Mesenchymal stem cell (in vitro differentiated cells and primary cell): ENCODE results near the gene STK32B.

Experiments used
- DNase-seq: peaks from one replicate; pipeline ENCODE4 v3.0.0-alpha.2; 2013
- H2AFZ ChIP-seq: one replicate; pipeline ENCODE4 v1.6.1; 2013; ENCODE audit warnings: low read depth, mild to moderate bottlenecking, control low read depth, inconsistent platforms, low read length, moderate library complexity
- H2AK5ac ChIP-seq: 2 replicates; pipeline ENCODE4 v1.6.1; 2013; ENCODE audit warnings: low read length, moderate library complexity, mild to moderate bottlenecking, inconsistent platforms; ENCODE audit not compliant: severe bottlenecking
- H2BK120ac ChIP-seq: one replicate; pipeline ENCODE4 v1.6.1; 2013; ENCODE audit warnings: low read depth, mild to moderate bottlenecking, inconsistent platforms, low read length, moderate library complexity
- H2BK12ac ChIP-seq, 2 experiments: one replicate each; pipeline ENCODE4 v1.6.1; 2013; ENCODE audit warnings: inconsistent platforms in 2 of 2, low read length in 2 of 2, mild to moderate bottlenecking in 2 of 2, moderate library complexity in 2 of 2, control low read depth in 1 of 2
- H2BK15ac ChIP-seq: one replicate; pipeline ENCODE4 v1.6.1; 2013; ENCODE audit warnings: mild to moderate bottlenecking, low read depth, inconsistent platforms; ENCODE audit not compliant: poor library complexity, severe bottlenecking
- H2BK5ac ChIP-seq: 2 replicates; pipeline ENCODE4 v1.6.1; 2013; ENCODE audit warnings: low read depth, mild to moderate bottlenecking, low read length, control low read depth, inconsistent platforms; ENCODE audit not compliant: poor library complexity, severe bottlenecking
- H3K14ac ChIP-seq, 2 experiments: one replicate each; pipeline ENCODE4 v1.6.1; 2013; ENCODE audit warnings: inconsistent platforms in 2 of 2, low read length in 2 of 2, control low read depth in 1 of 2, mild to moderate bottlenecking in 1 of 2, moderate library complexity in 1 of 2
- H3K18ac ChIP-seq, 2 experiments: one replicate each; pipeline ENCODE4 v1.6.1; 2013; ENCODE audit warnings: inconsistent platforms in 2 of 2, low read length in 2 of 2, control low read depth in 1 of 2, low read depth in 1 of 2, mild to moderate bottlenecking in 1 of 2
- H3K23ac ChIP-seq, 2 experiments: one replicate each; pipeline ENCODE4 v1.6.1; 2013; ENCODE audit warnings: inconsistent platforms in 2 of 2, low read length in 2 of 2, mild to moderate bottlenecking in 2 of 2, moderate library complexity in 2 of 2, control low read depth in 1 of 2
- H3K27ac ChIP-seq: 2 replicates; pipeline ENCODE4 v1.5.1; 2013; ENCODE audit warnings: mild to moderate bottlenecking, moderate library complexity, low read length, control low read depth, inconsistent platforms; ENCODE audit not compliant: poor library complexity, severe bottlenecking
- H3K27me3 ChIP-seq, 2 experiments: 2 replicates each; pipeline versions ENCODE4 v1.6.1 to v1.7.0; 2013; ENCODE audit warnings: low read length in 2 of 2, mild to moderate bottlenecking in 2 of 2, moderate library complexity in 2 of 2, control low read depth in 1 of 2, inconsistent platforms in 1 of 2; ENCODE audit not compliant: control insufficient read depth in 1 of 2, insufficient read depth in 1 of 2
- H3K36me3 ChIP-seq, 2 experiments: 2 replicates each; pipeline versions ENCODE4 v1.6.1 to v1.7.0; 2013; ENCODE audit warnings: low read length in 2 of 2, control low read depth in 1 of 2, inconsistent platforms in 1 of 2, low read depth in 1 of 2, mild to moderate bottlenecking in 1 of 2; ENCODE audit not compliant: insufficient read depth in 2 of 2, control insufficient read depth in 1 of 2
- H3K4ac ChIP-seq, 2 experiments: one replicate each; pipeline ENCODE4 v1.6.1; 2013; ENCODE audit warnings: inconsistent platforms in 2 of 2, low read length in 2 of 2, mild to moderate bottlenecking in 2 of 2, moderate library complexity in 2 of 2, control low read depth in 1 of 2, low read depth in 1 of 2
- H3K4me1 ChIP-seq: 2 replicates; pipeline ENCODE4 v1.6.1; 2013; ENCODE audit warnings: low read depth, low read length, control low read depth; ENCODE audit not compliant: control insufficient read depth, insufficient read depth
- H3K4me2 ChIP-seq: 2 replicates; pipeline ENCODE4 v1.6.1; 2013; ENCODE audit warnings: low read length, mild to moderate bottlenecking, inconsistent platforms; ENCODE audit not compliant: poor library complexity, severe bottlenecking
- H3K4me3 ChIP-seq, 2 experiments: 2 replicates each; pipeline versions ENCODE4 v1.5.1 to v1.7.0; 2013; ENCODE audit warnings: low read length in 2 of 2, mild to moderate bottlenecking in 2 of 2, control low read depth in 1 of 2, low read depth in 1 of 2; ENCODE audit not compliant: insufficient read depth in 1 of 2
- H3K79me1 ChIP-seq: replicated peaks from 2 replicates; pipeline ENCODE4 v1.6.1; 2013; ENCODE audit warnings: mild to moderate bottlenecking, control low read depth, low read length, inconsistent platforms; ENCODE audit not compliant: poor library complexity, severe bottlenecking
- H3K9ac ChIP-seq: 2 replicates; pipeline ENCODE4 v1.7.0; 2013; ENCODE audit warnings: mild to moderate bottlenecking, low read length, moderate library complexity
- H3K9me3 ChIP-seq: 2 replicates; pipeline ENCODE4 v1.7.0; 2013; ENCODE audit warnings: mild to moderate bottlenecking, low read length; ENCODE audit not compliant: control insufficient read depth
- H4K8ac ChIP-seq: one replicate; pipeline ENCODE4 v1.6.1; 2013; ENCODE audit warnings: inconsistent platforms, mild to moderate bottlenecking, low read length, moderate library complexity
- H4K91ac ChIP-seq: one replicate; pipeline ENCODE4 v1.6.1; 2013; ENCODE audit warnings: mild to moderate bottlenecking, low read length, inconsistent platforms
- WGBS: methylation state at CpG from one replicate; pipeline ENCODE4 v1.1.7; 2013; ENCODE audit warnings: mixed read lengths; 5-methylcytosine and 5-hydroxymethylcytosine counted together

STK32B gene

DNA sequence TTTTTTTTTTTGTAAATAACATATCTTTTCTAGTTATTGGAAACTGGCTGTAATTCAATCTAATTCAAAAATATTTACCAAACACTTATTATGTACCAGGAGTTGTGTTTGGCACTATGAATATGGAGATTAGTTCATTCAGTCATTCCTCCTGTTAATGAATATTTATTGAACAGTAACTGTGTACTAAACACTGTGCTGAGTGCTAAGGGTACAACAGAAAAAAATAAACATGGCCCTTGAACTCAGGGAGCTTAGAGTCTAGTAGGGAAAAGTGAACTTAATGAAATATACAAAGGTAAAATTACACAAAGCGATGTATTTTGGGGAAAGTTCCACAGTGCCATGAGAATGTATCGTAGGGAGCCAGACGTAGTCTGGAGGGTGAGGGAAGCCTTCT is 87.1 kb downstream of the STK32B start:
- 90% methylated on average over 3 of the region's 3 CpGs for WGBS
- no peak overlapping the region for H3K4me2 ChIP-seq

DNA sequence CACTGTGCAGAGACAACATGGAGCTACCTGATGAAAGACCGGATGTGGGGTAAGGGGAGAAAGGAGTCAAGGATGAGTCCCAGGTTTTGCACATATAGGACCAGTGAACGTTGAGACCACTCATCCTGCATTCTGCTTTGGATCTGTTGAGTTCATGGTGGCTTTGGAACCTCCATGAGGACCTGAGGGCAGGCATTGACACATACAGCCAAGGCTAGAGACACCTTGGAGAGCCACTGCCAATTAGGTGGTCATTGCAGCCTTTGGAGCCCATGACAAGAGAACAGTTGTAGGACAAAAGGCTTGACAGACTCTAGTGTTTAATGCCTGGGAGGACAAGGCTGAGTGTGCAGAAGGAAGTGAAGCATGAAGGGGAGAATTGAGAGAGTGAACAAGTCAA is 87.9 kb downstream of the STK32B start:
- Histone ChIP-seq H2AFZ (no peak overlapping the region), H3K4me1 (peaks cover 17% of the 10 kb centered on the region), H3K14ac (no peak overlapping the region), H3K23ac (no peak overlapping the region), H3K4me3 (no peak overlapping the region), H2BK5ac (no peak overlapping the region), H3K79me1 (peaks cover 15% of the 10 kb centered on the region), H3K36me3 (no peaks in the 10 kb centered on the region), H3K18ac (no peak overlapping the region), H4K91ac (no peak overlapping the region), H2AK5ac (peak overlapping the region; percentile 40), H4K8ac (no peak overlapping the region), H3K27me3 (no peaks in the 10 kb centered on the region), H3K27ac (no peak overlapping the region), H2BK15ac (no peak overlapping the region), H2BK12ac (no peak overlapping the region), H3K4me2 (no peak overlapping the region), H3K4ac (no peak overlapping the region), H3K9ac (no peak overlapping the region), H3K9me3 (no peaks in the 10 kb centered on the region), H2BK120ac (no peak overlapping the region)
- DNase-seq = no peak
- WGBS = 65% methylated on average over 2 of the region's 2 CpGs

More for the DNA sequence above, 87.1 kb downstream of the STK32B start:
- H2BK120ac ChIP-seq = no peak overlapping the region
- H2AFZ ChIP-seq = no peak overlapping the region
- no peak overlapping the region for H2BK12ac ChIP-seq
- H3K36me3 ChIP-seq = no peaks in the 10 kb centered on the region
- H4K91ac ChIP-seq = peak overlapping the region; percentile 14
- H2BK15ac ChIP-seq = no peak overlapping the region
- no peak overlapping the region for H3K18ac ChIP-seq
- no peaks in the 10 kb centered on the region for H3K27me3 ChIP-seq
- H3K23ac ChIP-seq = no peak overlapping the region
- H2AK5ac ChIP-seq = peak overlapping the region; percentile 40
- no peak overlapping the region for H3K4me3 ChIP-seq
- H3K4ac ChIP-seq = no peak overlapping the region
- H3K27ac ChIP-seq = no peak overlapping the region
- H3K14ac ChIP-seq = no peak overlapping the region
- no peak overlapping the region for H3K9ac ChIP-seq
- H3K79me1 ChIP-seq = peaks cover 15% of the 10 kb centered on the region
- no peak overlapping the region for H2BK5ac ChIP-seq
- H4K8ac ChIP-seq = no peak overlapping the region
- no peak for DNase-seq
- peaks cover 17% of the 10 kb centered on the region for H3K4me1 ChIP-seq
- H3K9me3 ChIP-seq = no peaks in the 10 kb centered on the region

DNA sequence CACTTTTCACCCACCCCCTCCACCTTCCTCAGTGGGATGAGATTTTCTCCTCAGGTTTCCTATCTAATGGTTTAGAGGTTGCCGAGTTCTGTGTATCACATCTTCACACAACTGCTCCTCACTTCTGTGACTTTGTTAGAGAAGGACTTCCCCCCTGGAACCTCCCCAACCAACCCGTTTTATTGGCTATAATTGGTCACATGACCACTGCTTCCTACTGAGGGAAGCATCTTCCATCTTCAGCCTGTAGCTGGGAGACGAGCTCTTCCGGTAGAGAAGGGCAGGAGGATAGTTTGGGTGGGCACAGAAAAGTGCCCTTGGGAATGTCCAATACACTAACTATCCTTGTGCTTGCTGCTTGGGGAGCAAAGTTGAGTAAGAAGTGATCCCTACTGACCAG is 90.5 kb downstream of the STK32B start:
- Histone ChIP-seq H3K4me2 (no peak overlapping the region), H4K8ac (no peak overlapping the region), H3K4ac (no peak overlapping the region), H3K79me1 (peaks cover 7% of the 10 kb centered on the region), H3K27ac (no peak overlapping the region), H4K91ac (no peak overlapping the region), H3K9me3 (peaks cover 4% of the 10 kb centered on the region), H3K4me1 (peaks cover 17% of the 10 kb centered on the region), H3K18ac (no peak overlapping the region), H3K14ac (no peak overlapping the region), H2BK5ac (no peak overlapping the region), H3K23ac (no peak overlapping the region), H2AK5ac (no peak overlapping the region), H3K27me3 (no peaks in the 10 kb centered on the region), H3K36me3 (no peaks in the 10 kb centered on the region), H2BK120ac (no peak overlapping the region), H3K9ac (no peak overlapping the region), H2BK15ac (no peak overlapping the region), H2BK12ac (no peak overlapping the region), H2AFZ (no peak overlapping the region), H3K4me3 (no peak overlapping the region)
- 100% methylated on average over 3 of the region's 4 CpGs for WGBS
- DNase-seq = no peak

DNA sequence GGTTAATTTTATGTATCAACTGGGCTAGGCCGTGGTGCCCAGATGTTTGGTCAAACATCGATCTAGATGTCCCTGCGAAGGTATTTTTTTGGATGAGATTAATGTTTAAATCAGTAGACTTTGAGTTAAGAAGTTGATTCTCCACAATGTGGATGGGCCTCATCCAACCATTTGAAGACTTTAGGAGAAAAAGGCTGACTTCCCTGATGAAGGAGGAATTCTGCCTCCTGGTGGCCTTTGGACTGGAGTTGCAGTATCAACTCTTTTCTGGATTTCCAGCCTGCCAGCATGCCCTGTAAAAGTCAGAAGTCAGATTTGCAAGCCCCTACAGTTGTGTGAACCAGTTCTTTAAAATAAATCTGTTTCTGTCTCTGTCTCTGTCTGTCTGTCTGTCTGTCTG is 91.4 kb downstream of the STK32B start:
- H4K91ac ChIP-seq = no peak overlapping the region
- H2AFZ ChIP-seq = no peak overlapping the region
- H2AK5ac ChIP-seq = no peak overlapping the region
- WGBS = 84% methylated on average over 3 of the region's 3 CpGs
- no peak overlapping the region for H2BK5ac ChIP-seq
- H3K4me1 ChIP-seq = peaks cover 9% of the 10 kb centered on the region
- H2BK12ac ChIP-seq = no peak overlapping the region
- H4K8ac ChIP-seq = no peak overlapping the region
- H3K36me3 ChIP-seq = no peaks in the 10 kb centered on the region
- no peak overlapping the region for H2BK120ac ChIP-seq
- no peak overlapping the region for H3K18ac ChIP-seq
- no peak overlapping the region for H2BK15ac ChIP-seq
- no peak overlapping the region for H3K4me3 ChIP-seq
- no peak overlapping the region for H3K9ac ChIP-seq
- H3K4ac ChIP-seq = no peak overlapping the region
- no peak overlapping the region for H3K14ac ChIP-seq
- no peak overlapping the region for H3K27ac ChIP-seq
- no peaks in the 10 kb centered on the region for H3K27me3 ChIP-seq
- no peak overlapping the region for H3K4me2 ChIP-seq
- no peak overlapping the region for H3K23ac ChIP-seq
- H3K79me1 ChIP-seq = peaks cover 5% of the 10 kb centered on the region
- peak; percentile 47 for DNase-seq
- peaks cover 4% of the 10 kb centered on the region for H3K9me3 ChIP-seq
